IMR-90 (cell line): ENCODE data around the gene NCOA3. TPM values are rescaled to one million over a fixed set of nuclear protein-coding genes. Genes with fewer than 3 reads are reported as not detected.
"Not testable (repeated sequence)": the region's sequence is repeated elsewhere in the genome, so short reads cannot be mapped to it uniquely, and the experiment has no call there.

ENCODE experiments used
- ATAC-seq: fragments of 200-7000 bp; cut with Tn5 transposase; 2 replicates; pipeline ENCODE4 v1.9.1; 2020; ENCODE audit warnings: low read depth, mild to moderate bottlenecking, moderate library complexity
- BruUV-seq: library from RNA; stranded (reverse); fragments of 400-500 nt; replicated peaks from 2 replicates; lab custom pipeline; 2021; lab: Mats Ljungman, UMichigan
- CTCF ChIA-PET: fragments of 300-600 bp; formaldehyde crosslinking; extraction: SDS; loops from one replicate; lab custom pipeline; 2021; ENCODE audit warnings: antibody characterized with exemption; lab: Yijun Ruan, JAX
- POLR2A ChIA-PET: fragments of 300-600 bp; sonication (Branson Sonifier 250); formaldehyde crosslinking; loops from one replicate; lab custom pipeline; 2022; ENCODE audit warnings: antibody characterized with exemption; ENCODE audit not compliant: unreplicated experiment; lab: Charles Lee
- DNase-seq: peaks from one replicate; pipeline ENCODE4 v3.0.0; 2013
- H2AFZ ChIP-seq: replicated peaks from 2 replicates; pipeline ENCODE3; 2013; ENCODE audit warnings: low read length, mild to moderate bottlenecking; ENCODE audit not compliant: poor library complexity
- H2AK5ac ChIP-seq: 2 replicates; pipeline ENCODE4 v1.6.1; 2013; ENCODE audit warnings: low read depth, low read length, inconsistent platforms
- H2AK9ac ChIP-seq: replicated peaks from 2 replicates; pipeline ENCODE3; 2013; ENCODE audit warnings: mild to moderate bottlenecking, low read depth, low read length, moderate library complexity; ENCODE audit not compliant: poor library complexity
- H2BK120ac ChIP-seq: 2 replicates; pipeline ENCODE4 v1.6.1; 2013; ENCODE audit warnings: low read depth, low read length, inconsistent platforms
- H2BK15ac ChIP-seq: 3 replicates; pipeline ENCODE4 v1.6.1; 2013; ENCODE audit warnings: low read depth, low read length, inconsistent platforms
- H2BK20ac ChIP-seq: 2 replicates; pipeline ENCODE4 v1.6.1; 2013; ENCODE audit warnings: low read depth, mild to moderate bottlenecking, inconsistent platforms, low read length, moderate library complexity
- H2BK5ac ChIP-seq: 2 replicates; pipeline ENCODE4 v1.6.1; 2013; ENCODE audit warnings: mild to moderate bottlenecking, low read depth, low read length, inconsistent platforms; ENCODE audit not compliant: poor library complexity, severe bottlenecking
- H3K14ac ChIP-seq: replicated peaks from 2 replicates; pipeline ENCODE4 v1.6.1; 2013; ENCODE audit warnings: low read depth, low read length, inconsistent platforms
- H3K18ac ChIP-seq: 2 replicates; pipeline ENCODE4 v1.6.1; 2013; ENCODE audit warnings: low read depth, low read length, control low read depth
- H3K23ac ChIP-seq: 2 replicates; pipeline ENCODE4 v1.6.1; 2013; ENCODE audit warnings: low read depth, low read length, inconsistent platforms
- H3K27ac ChIP-seq: 2 replicates; pipeline ENCODE4 v1.5.1; 2013; ENCODE audit warnings: mild to moderate bottlenecking, control low read depth, low read length; ENCODE audit not compliant: insufficient read depth
- H3K27me3 ChIP-seq: 2 replicates; pipeline ENCODE4 v1.6.1; 2013; ENCODE audit warnings: low read length; ENCODE audit not compliant: control insufficient read depth, insufficient read depth
- H3K36me3 ChIP-seq: 2 replicates; pipeline ENCODE4 v1.6.1; 2013; ENCODE audit warnings: low read length, mixed read lengths; ENCODE audit not compliant: control insufficient read depth, insufficient read depth
- H3K4ac ChIP-seq: 2 replicates; pipeline ENCODE4 v1.6.1; 2013; ENCODE audit warnings: low read depth, low read length, inconsistent platforms
- H3K4me1 ChIP-seq: 2 replicates; pipeline ENCODE4 v1.6.1; 2013; ENCODE audit warnings: low read length, mixed read lengths; ENCODE audit not compliant: control insufficient read depth, insufficient read depth
- H3K4me2 ChIP-seq: 2 replicates; pipeline ENCODE4 v1.6.1; 2013; ENCODE audit warnings: low read depth, mild to moderate bottlenecking, control low read depth, low read length, moderate library complexity
- H3K4me3 ChIP-seq: 2 replicates; pipeline ENCODE4 v1.5.1; 2013; ENCODE audit warnings: low read depth, mild to moderate bottlenecking, control low read depth, low read length, moderate library complexity; ENCODE audit not compliant: insufficient read depth
- H3K56ac ChIP-seq: 2 replicates; pipeline ENCODE4 v1.6.1; 2013; ENCODE audit warnings: low read length, inconsistent platforms; ENCODE audit not compliant: insufficient read depth; ENCODE audit errors: extremely low read depth
- H3K79me1 ChIP-seq, 2 experiments: 2 replicates each; pipeline ENCODE4 v1.6.1; 2013; ENCODE audit warnings: low read length in 2 of 2, inconsistent platforms in 1 of 2, low read depth in 1 of 2
- H3K9ac ChIP-seq: 2 replicates; pipeline ENCODE4 v1.6.1; 2013; ENCODE audit warnings: low read depth, low read length, control low read depth
- H3K9me1 ChIP-seq: 2 replicates; pipeline ENCODE4 v1.6.1; 2013; ENCODE audit warnings: low read length, inconsistent platforms; ENCODE audit not compliant: insufficient read depth
- H3K9me3 ChIP-seq: 2 replicates; pipeline ENCODE4 v1.6.1; 2013; ENCODE audit warnings: low read length; ENCODE audit not compliant: control insufficient read depth, insufficient read depth
- H4K20me1 ChIP-seq: 2 replicates; pipeline ENCODE4 v1.6.1; 2013; ENCODE audit warnings: low read length, inconsistent platforms; ENCODE audit not compliant: insufficient read depth
- H4K5ac ChIP-seq: 2 replicates; pipeline ENCODE4 v1.6.1; 2013; ENCODE audit warnings: mild to moderate bottlenecking, low read depth, low read length, control low read depth
- H4K8ac ChIP-seq, 2 experiments: 2 replicates each; pipeline ENCODE4 v1.6.1; 2013; ENCODE audit warnings: low read depth in 2 of 2, low read length in 2 of 2, control low read depth in 1 of 2, inconsistent platforms in 1 of 2
- H4K91ac ChIP-seq: 2 replicates; pipeline ENCODE4 v1.6.1; 2013; ENCODE audit warnings: low read depth, low read length, inconsistent platforms; ENCODE audit not compliant: insufficient read depth
- WGBS, 2 experiments: methylation state at CpG; one replicate each; pipeline versions ENCODE4 v1.1.5 to v1.1.7; 2013; ENCODE audit warnings: missing lambda C conversion rate in 2 of 2; ENCODE audit not compliant: insufficient read length in 1 of 2; ENCODE audit errors: extremely low coverage in 2 of 2; 5-methylcytosine and 5-hydroxymethylcytosine counted together
- dilution Hi-C: fragments of 300-500 bp; cut with HindIII; formaldehyde crosslinking; loops from one replicate; pipeline ENCODE4 v1.14.3; 2018; ENCODE audit warnings: low sequenced_read_pairs; ENCODE audit not compliant: unreplicated experiment
- in situ Hi-C: fragments of 300-500 bp; cut with MboI; formaldehyde crosslinking; loops from 3 replicates; pipeline ENCODE4 v1.14.3; 2019; ENCODE audit warnings: low sequenced_read_pairs, inconsistent platforms, mixed read lengths
- intact Hi-C: fragments of 100-400 bp; cut with micrococcal nuclease; formaldehyde crosslinking; loops from 2 replicates; pipeline ENCODE4 v1.10.0; 2022
- polyA plus RNA-seq, 3 experiments: library from polyadenylated mRNA; depleted of rRNA; stranded (reverse); fragments of >200 nt; gene quantifications; 2 replicates each; pipeline ENCODE4 v1.2.3, GENCODE V29; 2012; ENCODE audit warnings: low replicate concordance in 1 of 3
- total RNA-seq: library from RNA; depleted of rRNA; stranded (reverse); fragments of >200 nt; gene quantifications from 2 replicates; pipeline ENCODE4 v1.2.3, GENCODE V29; 2012

The NCOA3 gene
- total and polyA plus RNA-seq, 2 of the 4 experiments (the other 2 are of a cell fraction): 8.8 to 29.0 TPM

DNA sequence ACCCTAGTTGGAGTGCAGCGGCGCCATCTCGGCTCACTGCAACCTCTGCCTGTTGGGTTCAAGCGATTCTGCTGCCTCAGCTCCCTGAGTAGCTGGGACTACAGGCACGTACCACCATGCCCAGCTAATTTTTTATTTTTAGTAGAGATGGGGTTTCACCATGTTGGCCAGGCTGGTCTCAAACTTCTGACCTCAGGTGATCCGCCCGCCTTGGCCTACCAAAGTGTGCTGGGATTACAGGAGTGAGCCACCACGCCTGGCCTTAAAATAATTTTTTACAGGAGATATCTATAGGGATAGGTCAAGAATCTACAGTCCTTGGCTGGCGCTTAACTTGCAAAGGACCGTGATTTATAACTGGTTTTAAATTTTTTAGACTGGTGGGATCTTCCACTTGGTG is 93.5 kb downstream of the NCOA3 start:
- H2BK5ac ChIP-seq, H3K4me1 ChIP-seq, H3K36me3 ChIP-seq, H3K18ac ChIP-seq, H3K9ac ChIP-seq, H4K8ac ChIP-seq, H2BK20ac ChIP-seq, dilution Hi-C loops, H3K9me1 ChIP-seq, H4K5ac ChIP-seq, H3K4ac ChIP-seq, H3K14ac ChIP-seq, H2AFZ ChIP-seq, BruUV-seq, CTCF ChIA-PET, H3K4me3 ChIP-seq, intact Hi-C loops, H4K91ac ChIP-seq, H3K23ac ChIP-seq, DNase-seq, H3K9me3 ChIP-seq, H3K27ac ChIP-seq, H2BK120ac ChIP-seq, H3K4me2 ChIP-seq, H4K20me1 ChIP-seq, H3K27me3 ChIP-seq, H2AK9ac ChIP-seq, H2BK15ac ChIP-seq, H2AK5ac ChIP-seq, POLR2A ChIA-PET, H3K56ac ChIP-seq, ATAC-seq, in situ Hi-C loops: not testable (repeated sequence)
- no CpG with 5 or more reads among the region's 10 CpGs for WGBS, 2 experiments
- peaks cover 14 to 42% of the 10 kb centered on the region in 2 experiments for H3K79me1 ChIP-seq
